Measurements from ENCODE around the gene THRA. TPM values are rescaled to one million over a fixed set of nuclear protein-coding genes. Genes with fewer than 3 reads are reported as not detected.

The THRA gene
- total RNA-seq, 2 experiments from 2014 or later = 12.9 to 13.1 TPM

DNA sequence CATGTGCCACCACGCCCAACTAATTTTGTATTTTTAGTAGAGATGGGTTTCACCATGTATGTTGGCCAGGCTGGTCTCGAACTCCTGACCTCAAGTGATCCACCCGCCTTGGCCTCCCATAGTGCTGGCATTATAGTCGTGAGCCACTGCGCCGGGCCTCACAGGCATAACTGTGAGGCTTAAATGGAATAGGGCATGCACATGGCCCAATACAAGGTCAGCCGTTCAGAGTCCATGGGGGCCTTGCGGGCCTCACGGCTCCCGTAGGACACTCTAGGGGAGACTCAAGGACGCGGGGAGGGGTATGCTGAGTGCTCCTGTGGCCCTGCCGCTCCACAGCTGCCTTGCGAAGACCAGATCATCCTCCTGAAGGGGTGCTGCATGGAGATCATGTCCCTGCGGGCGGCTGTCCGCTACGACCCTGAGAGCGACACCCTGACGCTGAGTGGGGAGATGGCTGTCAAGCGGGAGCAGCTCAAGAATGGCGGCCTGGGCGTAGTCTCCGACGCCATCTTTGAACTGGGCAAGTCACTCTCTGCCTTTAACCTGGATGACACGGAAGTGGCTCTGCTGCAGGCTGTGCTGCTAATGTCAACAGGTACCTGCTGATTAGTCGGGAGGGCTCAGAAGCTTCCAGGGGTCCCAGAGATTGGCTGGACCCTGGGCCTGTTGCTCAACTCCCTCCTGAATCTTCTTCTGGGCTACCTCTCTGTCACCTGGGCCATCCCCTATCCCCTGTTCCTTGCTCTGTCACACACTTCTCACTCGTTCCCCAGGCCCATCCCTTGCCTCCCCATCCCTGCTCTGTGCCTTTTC is 25.3 kb downstream of the THRA start:
- DNase-seq (no peak), ATAC-seq (no peak)
- ChIA-PET CTCF (interaction anchor here (0.6 to 1.0 kb wide), 3 partner anchors 22 to 258 kb away, joined by 3 to 5 read pairs (median 3); no protein-coding TSS in a partner anchor), POLR2A (no interaction called here)
- Mint-ChIP-seq H3K4me1 (peaks cover 8% of the 10 kb centered on the region), H3K4me3 (no peak overlapping the region), H3K27ac (no peak overlapping the region), H3K9me3 (ENCODE audit: low read depth) (no peaks in the 10 kb centered on the region), H3K36me3 (ENCODE audit: low read depth) (peaks cover 11% of the 10 kb centered on the region), H3K27me3 (no peaks in the 10 kb centered on the region)
- intact Hi-C loops (cut with DNase I, micrococcal nuclease) = no loop called here

DNA sequence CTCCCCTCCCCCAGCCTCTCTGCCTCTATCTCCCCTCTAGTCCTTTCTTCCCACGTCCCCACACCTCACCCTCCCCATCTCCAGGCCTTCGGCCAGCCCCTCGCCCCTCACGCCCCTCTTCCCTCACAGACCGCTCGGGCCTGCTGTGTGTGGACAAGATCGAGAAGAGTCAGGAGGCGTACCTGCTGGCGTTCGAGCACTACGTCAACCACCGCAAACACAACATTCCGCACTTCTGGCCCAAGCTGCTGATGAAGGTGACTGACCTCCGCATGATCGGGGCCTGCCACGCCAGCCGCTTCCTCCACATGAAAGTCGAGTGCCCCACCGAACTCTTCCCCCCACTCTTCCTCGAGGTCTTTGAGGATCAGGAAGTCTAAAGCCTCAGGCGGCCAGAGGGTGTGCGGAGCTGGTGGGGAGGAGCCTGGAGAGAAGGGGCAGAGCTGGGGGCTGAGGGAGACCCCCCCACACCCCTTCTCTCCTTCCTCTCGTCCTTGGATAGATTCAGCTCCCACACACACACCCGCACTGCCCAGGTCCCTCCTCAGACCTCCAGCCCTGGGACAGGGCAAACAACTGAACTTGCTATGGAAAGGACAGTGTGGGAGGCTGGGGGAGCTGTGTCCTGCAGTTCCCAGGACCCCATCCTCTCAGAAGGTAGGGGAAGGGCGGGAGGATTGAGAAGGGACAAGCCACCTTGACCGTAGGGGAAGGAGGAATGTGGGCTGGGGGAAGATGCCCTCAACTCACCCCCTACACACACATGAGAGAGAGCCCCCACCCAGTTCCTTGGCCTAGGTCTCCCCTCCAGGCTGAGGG is 26.5 kb downstream of the THRA start:
- intact Hi-C loops (cut with DNase I, micrococcal nuclease) = no loop called here
- H3K27ac Mint-ChIP-seq = no peak overlapping the region
- no peak for ATAC-seq
- no peak for DNase-seq
- peaks cover 16% of the 10 kb centered on the region for H3K36me3 Mint-ChIP-seq (ENCODE audit: low read depth)
- H3K9me3 Mint-ChIP-seq (ENCODE audit: low read depth) = no peaks in the 10 kb centered on the region
- H3K4me1 Mint-ChIP-seq = peaks cover 18% of the 10 kb centered on the region
- no peak overlapping the region for H3K4me3 Mint-ChIP-seq
- ChIA-PET POLR2A (no interaction called here), CTCF (interaction anchor here (1.8 kb wide), 1 partner anchor 24 kb away, joined by 8 read pairs; no protein-coding TSS in a partner anchor)
- no peaks in the 10 kb centered on the region for H3K27me3 Mint-ChIP-seq

DNA sequence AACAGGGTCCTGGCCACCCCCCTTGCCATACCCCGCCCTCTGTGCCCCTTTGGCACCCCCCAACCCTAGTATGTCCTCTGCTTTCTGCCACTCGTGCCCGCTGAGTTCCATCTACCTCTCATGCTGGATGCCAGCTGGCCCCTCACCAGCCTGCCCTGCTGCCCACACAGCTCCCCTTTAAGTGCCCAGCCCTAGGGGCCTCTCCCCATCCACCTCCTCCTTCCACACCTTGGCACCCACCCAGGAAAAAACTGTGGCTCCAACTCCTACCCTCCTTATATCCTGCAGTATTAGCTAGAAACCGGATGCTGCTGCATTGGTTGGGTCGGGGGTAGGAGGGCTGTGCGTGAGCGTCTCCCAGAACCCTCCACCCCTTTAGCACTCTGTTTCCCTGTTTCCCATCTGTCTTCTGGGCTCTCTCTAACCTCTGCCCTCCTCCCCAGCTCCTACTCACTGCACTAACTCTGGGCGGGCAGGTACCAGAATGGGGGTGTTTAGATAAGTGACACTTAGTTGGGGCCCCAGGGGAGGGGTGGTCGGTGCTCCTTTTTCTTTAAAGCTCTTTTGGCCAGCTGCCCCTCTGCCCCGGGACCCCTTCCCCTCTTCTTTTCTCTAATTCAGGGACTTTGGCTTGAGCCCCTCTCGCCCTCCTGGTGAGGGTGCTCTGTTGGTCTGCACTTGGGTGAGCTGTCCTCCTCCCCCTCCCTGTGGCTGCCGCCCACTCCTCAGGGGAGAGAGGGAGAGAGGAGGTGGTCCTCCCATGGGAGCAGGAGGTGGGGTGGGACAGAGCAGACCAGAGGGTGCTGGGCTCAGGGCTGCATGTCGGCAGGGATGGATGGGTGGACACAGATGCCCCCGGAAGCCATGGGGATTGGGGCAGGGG is 27.7 kb downstream of the THRA start:
- CTCF ChIA-PET = interaction anchor here (0.5 to 1.8 kb wide), 3 partner anchors 23 to 78 kb away, joined by 3 to 8 read pairs (median 3); partner anchors contain the start of gene THRA
- Mint-ChIP-seq H3K9me3 (ENCODE audit: low read depth) (no peaks in the 10 kb centered on the region), H3K4me3 (no peak overlapping the region), H3K27ac (no peak overlapping the region), H3K27me3 (no peaks in the 10 kb centered on the region), H3K36me3 (ENCODE audit: low read depth) (peaks cover 22% of the 10 kb centered on the region), H3K4me1 (peaks cover 28% of the 10 kb centered on the region)
- POLR2A ChIA-PET = interaction anchor here (0.6 kb wide), 1 partner anchor 39 kb away, joined by 4 read pairs; no protein-coding TSS in a partner anchor
- ATAC-seq (no peak), DNase-seq (no peak)
- intact Hi-C loops (cut with DNase I, micrococcal nuclease) = loop anchor here in 1 of 2 experiments (10.0 kb wide), 1 partner anchor 316 kb away; no protein-coding TSS in a partner anchor

DNA sequence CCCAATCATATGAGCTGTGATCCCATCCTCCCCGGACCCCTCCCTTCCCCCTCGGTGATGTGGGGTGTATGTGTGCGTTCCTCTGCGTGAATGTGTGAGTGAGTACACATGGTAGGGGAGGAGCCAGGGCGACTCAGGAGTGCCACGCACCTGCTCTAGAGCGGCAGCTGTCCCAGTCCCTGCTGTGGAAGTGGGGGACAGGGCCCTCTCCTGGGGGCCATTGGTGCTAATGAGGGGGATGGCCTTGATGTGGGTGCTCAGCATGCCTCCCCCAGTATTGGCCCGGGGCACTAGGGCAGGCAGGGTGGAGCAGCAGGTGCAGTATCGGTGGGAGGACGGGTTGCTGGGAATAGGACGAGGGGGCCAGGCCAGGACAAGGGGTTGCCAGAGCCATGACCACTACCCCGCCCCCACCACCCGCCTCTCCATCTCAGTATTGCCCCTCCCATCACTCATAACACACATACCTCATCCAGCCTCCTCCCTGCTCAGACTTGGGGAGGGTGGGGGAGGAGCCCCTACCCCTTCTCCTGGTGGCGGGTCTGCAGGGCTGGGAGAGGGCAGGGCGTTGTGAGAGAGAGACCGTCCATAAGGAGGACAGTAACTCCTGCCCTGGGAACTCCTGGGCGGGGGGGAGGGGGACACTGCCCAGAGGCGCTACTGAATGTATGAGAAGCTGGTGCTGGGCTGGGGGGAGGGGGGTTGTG is 29.1 kb downstream of the THRA start:
- no peaks in the 10 kb centered on the region for H3K9me3 Mint-ChIP-seq (ENCODE audit: low read depth)
- ATAC-seq (no peak), DNase-seq (no peak)
- POLR2A ChIA-PET = interaction anchor here (0.6 kb wide), 1 partner anchor 88 kb away, joined by 5 read pairs; no protein-coding TSS in a partner anchor
- H3K36me3 Mint-ChIP-seq (ENCODE audit: low read depth) = peaks cover 34% of the 10 kb centered on the region
- H3K27ac Mint-ChIP-seq = no peak overlapping the region
- H3K4me1 Mint-ChIP-seq = peaks cover 42% of the 10 kb centered on the region
- intact Hi-C loops (cut with DNase I, micrococcal nuclease) = loop anchor here in 1 of 2 experiments (10.0 kb wide), 1 partner anchor 317 kb away; no protein-coding TSS in a partner anchor
- H3K4me3 Mint-ChIP-seq = no peak overlapping the region
- CTCF ChIA-PET = interaction anchor here (2.2 kb wide), 1 partner anchor 19 kb away, joined by 7 read pairs; no protein-coding TSS in a partner anchor
- no peaks in the 10 kb centered on the region for H3K27me3 Mint-ChIP-seq

DNA sequence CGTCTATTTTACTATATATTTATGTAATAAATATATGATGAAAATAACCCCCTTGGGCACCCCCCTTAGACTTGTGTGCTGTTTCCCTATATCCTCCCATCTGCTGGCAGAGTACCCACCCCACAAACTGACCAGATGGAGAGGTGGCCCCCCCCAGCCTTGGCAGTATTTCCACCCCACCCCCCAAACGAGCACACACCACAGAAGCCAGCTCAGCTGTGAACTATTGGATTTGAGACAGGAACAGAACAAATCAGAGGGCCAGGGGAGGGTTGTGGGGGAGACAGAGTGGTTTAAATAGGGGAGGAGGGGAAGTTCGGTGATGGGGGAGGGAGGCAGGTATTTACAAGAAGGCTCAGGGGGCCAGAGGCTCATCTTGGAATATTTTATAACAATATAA is 29.8 kb downstream of the THRA start:
- peaks cover 35% of the 10 kb centered on the region for H3K36me3 Mint-ChIP-seq (ENCODE audit: low read depth)
- intact Hi-C loops (cut with DNase I, micrococcal nuclease) = loop anchor here in 1 of 2 experiments (10.0 kb wide), 1 partner anchor 318 kb away; no protein-coding TSS in a partner anchor
- ChIA-PET CTCF (interaction anchor here (0.7 to 2.2 kb wide), 3 partner anchors 19 to 1397 kb away, joined by 3 to 7 read pairs (median 4); no protein-coding TSS in a partner anchor), POLR2A (no interaction called here)
- no peaks in the 10 kb centered on the region for H3K9me3 Mint-ChIP-seq (ENCODE audit: low read depth)
- no peak for ATAC-seq
- H3K4me3 Mint-ChIP-seq = no peak overlapping the region
- no peak for DNase-seq
- peaks cover 47% of the 10 kb centered on the region for H3K4me1 Mint-ChIP-seq
- H3K27me3 Mint-ChIP-seq = no peaks in the 10 kb centered on the region
- H3K27ac Mint-ChIP-seq = no peak overlapping the region

DNA sequence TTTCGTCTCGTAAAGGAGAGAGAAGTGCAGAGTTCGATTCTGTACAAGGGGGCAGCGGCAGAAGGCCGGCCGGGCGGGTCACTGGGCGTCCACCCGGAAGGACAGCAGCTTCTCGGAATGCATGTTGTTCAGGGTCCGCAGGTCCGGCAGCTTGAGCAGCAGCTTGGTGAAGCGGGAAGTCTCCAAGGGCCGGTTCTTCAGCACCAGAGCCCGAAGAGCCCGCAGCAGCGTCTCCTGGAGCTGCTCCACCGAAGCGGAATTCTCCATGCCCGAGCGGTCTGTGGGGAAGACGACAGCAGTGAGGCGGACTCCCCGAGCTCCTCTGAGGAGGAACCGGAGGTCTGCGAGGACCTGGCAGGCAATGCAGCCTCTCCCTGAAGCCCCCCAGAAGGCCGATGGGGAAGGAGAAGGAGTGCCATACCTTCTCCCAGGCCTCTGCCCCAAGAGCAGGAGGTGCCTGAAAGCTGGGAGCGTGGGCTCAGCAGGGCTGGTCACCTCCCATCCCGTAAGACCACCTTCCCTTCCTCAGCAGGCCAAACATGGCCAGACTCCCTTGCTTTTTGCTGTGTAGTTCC is 30.3 kb downstream of the THRA start:
- no peak for DNase-seq
- no peak overlapping the region for H3K27ac Mint-ChIP-seq
- intact Hi-C loops (cut with DNase I, micrococcal nuclease) = loop anchor here in 1 of 2 experiments (10.0 kb wide), 1 partner anchor 318 kb away; no protein-coding TSS in a partner anchor
- H3K4me3 Mint-ChIP-seq = no peak overlapping the region
- no peaks in the 10 kb centered on the region for H3K9me3 Mint-ChIP-seq (ENCODE audit: low read depth)
- ChIA-PET POLR2A (no interaction called here), CTCF (interaction anchor here (0.6 to 2.2 kb wide), 10 partner anchors 16 to 1397 kb away, joined by 3 to 7 read pairs (median 4); no protein-coding TSS in a partner anchor)
- H3K4me1 Mint-ChIP-seq = peaks cover 52% of the 10 kb centered on the region
- H3K36me3 Mint-ChIP-seq (ENCODE audit: low read depth) = peaks cover 38% of the 10 kb centered on the region
- no peaks in the 10 kb centered on the region for H3K27me3 Mint-ChIP-seq
- ATAC-seq = no peak

DNA sequence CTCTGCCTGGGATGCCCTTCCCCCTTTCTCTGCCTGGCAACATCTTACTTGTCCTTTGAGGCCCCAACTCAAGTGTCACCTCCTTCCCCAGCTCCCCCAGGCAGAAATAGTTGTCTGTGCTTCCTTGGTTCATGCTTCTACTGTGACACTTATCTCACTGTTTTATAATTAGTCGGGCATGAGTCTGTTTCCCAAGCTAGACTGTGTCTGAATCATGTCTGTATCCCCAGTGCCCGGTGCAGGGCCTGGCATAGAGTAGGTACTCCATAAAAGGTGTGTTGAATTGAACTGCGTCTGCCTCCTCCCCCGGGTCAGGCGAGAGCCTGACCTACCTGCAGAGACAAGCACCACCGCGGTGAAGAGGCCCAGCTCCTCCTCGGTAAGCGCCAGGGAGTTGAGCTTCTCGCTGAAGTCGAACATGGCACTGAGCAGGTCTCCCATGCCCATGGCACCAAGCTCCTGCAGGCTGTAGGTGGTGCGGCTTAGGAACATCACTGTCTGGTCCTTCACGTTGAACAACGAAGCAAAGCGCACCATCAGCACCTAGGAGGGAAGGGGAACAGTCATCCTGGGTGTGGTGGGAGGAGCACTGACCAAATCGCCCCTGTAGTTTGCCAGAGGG is 30.9 kb downstream of the THRA start:
- H3K27me3 Mint-ChIP-seq = no peaks in the 10 kb centered on the region
- ATAC-seq (no peak), DNase-seq (no peak)
- H3K27ac Mint-ChIP-seq = peak overlapping the region; percentile 20
- intact Hi-C loops (cut with DNase I, micrococcal nuclease) = loop anchor here in 1 of 2 experiments (10.0 kb wide), 1 partner anchor 319 kb away; no protein-coding TSS in a partner anchor
- POLR2A ChIA-PET = no interaction called here
- peaks cover 44% of the 10 kb centered on the region for H3K36me3 Mint-ChIP-seq (ENCODE audit: low read depth)
- CTCF ChIA-PET = interaction anchor here (0.6 to 2.2 kb wide), 10 partner anchors 16 to 1398 kb away, joined by 3 to 7 read pairs (median 4); no protein-coding TSS in a partner anchor
- no peaks in the 10 kb centered on the region for H3K9me3 Mint-ChIP-seq (ENCODE audit: low read depth)
- no peak overlapping the region for H3K4me3 Mint-ChIP-seq
- H3K4me1 Mint-ChIP-seq = peaks cover 58% of the 10 kb centered on the region

DNA sequence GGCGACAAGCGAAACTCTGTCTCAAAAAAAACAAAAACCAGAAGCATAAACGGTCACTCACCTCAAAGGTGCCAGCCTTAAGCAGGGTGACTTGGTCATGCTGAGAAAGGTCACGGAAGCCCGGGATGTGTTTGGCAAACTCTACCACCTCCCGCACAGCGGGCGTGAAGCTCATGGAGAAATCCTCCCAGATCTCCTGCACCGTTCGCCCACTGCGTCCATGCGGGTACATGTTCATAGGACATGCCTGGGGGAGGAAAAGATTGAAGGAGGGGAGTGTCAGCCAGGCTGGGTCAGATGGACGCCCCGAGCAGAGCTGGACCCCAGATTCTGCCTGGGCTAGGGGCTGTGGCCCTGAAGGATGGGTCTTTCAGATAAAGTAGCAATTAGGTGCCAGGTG is 32.1 kb downstream of the THRA start:
- POLR2A ChIA-PET = no interaction called here
- H3K27me3 Mint-ChIP-seq = no peaks in the 10 kb centered on the region
- CTCF ChIA-PET = interaction anchor here (0.6 to 11.1 kb wide), 6 partner anchors 11 to 469 kb away, joined by 3 to 156 read pairs (median 4); no protein-coding TSS in a partner anchor
- H3K4me3 Mint-ChIP-seq = no peak overlapping the region
- H3K27ac Mint-ChIP-seq = peak overlapping the region; percentile 39
- no peaks in the 10 kb centered on the region for H3K9me3 Mint-ChIP-seq (ENCODE audit: low read depth)
- intact Hi-C loops (cut with DNase I, micrococcal nuclease) = loop anchor here (5.0 to 10.0 kb wide), 6 partner anchors 192 to 507 kb away; partner anchors contain the start of genes CDC6 (in 1 of the 2) and TOP2A (in 1 of the 2)
- DNase-seq = no peak
- ATAC-seq = no peak
- H3K36me3 Mint-ChIP-seq (ENCODE audit: low read depth) = peaks cover 45% of the 10 kb centered on the region
- H3K4me1 Mint-ChIP-seq = peaks cover 66% of the 10 kb centered on the region

DNA sequence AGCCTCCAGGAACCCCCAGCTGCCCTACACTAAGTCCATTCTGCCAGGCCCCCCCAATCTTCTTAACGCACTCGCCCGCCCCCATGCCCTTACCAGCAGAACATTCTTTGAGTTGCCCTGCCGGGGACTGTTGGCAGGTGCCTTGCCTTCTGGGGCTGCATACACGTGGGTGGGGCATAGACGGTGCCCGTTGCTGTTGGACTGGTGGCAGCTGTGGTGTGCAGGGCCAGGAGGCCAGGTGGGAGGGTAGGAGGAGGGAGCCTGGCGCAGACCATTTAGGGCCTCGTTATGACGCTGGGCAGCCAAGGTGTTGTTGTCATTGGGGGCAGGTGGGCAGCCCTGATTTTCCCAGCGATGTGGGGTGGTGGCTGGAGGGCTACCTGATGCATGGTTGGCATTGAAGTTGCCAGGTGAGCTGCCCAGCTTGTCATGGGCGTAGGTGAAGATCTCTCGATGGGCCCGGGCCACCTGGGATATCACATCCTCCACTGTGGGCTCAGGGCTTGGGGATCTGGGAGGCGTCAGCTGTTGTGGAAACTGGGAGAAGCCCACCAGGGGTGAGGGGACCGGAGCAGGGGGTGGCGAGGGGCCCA is 32.7 kb downstream of the THRA start:
- H3K36me3 Mint-ChIP-seq (ENCODE audit: low read depth) = peaks cover 45% of the 10 kb centered on the region
- DNase-seq = no peak
- H3K4me3 Mint-ChIP-seq = peak overlapping the region; percentile 88
- H3K4me1 Mint-ChIP-seq = peaks cover 70% of the 10 kb centered on the region
- CTCF ChIA-PET = interaction anchor here (0.6 to 11.1 kb wide), 8 partner anchors 9 to 77 kb away, joined by 3 to 156 read pairs (median 6); no protein-coding TSS in a partner anchor
- no peak for ATAC-seq
- H3K27ac Mint-ChIP-seq = peak overlapping the region; percentile 90
- H3K27me3 Mint-ChIP-seq = no peaks in the 10 kb centered on the region
- POLR2A ChIA-PET = interaction anchor here (0.6 to 0.8 kb wide), 2 partner anchors 13 to 77 kb away, joined by 3 to 5 read pairs; no protein-coding TSS in a partner anchor
- intact Hi-C loops (cut with DNase I, micrococcal nuclease) = loop anchor here (5.0 to 10.0 kb wide), 6 partner anchors 192 to 507 kb away; partner anchors contain the start of genes CDC6 (in 1 of the 2) and TOP2A (in 1 of the 2)
- no peaks in the 10 kb centered on the region for H3K9me3 Mint-ChIP-seq (ENCODE audit: low read depth)
